Effector CD8-positive, alpha-beta T cell (primary cell): ENCODE measurements around the gene ACP4.
"Not testable (repeated sequence)": the region's sequence is repeated elsewhere in the genome, so short reads cannot be mapped to it uniquely, and the experiment has no call there.

ENCODE experiments used
- DNase-seq: peaks from one replicate; lab custom pipeline; 2025; lab: John Stamatoyannopoulos, UW

ACP4 gene

DNA sequence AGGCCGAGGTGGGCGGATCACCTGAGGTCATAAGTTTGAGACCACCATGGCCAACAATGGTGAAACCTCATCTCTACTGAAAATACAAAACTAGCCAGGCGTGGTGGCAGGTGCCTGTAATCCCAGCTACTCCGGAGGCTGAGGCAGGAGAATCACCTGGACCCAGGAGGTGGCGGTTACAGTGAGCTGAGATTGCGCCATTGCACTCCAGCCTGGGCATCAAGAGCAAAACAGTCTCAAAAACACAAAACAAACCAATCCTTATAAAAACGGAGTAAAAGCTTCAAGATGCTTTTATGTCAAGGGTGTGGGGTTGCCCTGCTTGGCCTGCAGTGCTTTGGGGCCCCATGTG, 7.2 kb downstream of the ACP4 start:
- DNase-seq, result no peak

- DNase-seq, result no peak
These were observed 7.8 kb downstream of the ACP4 start for GRCh38 chr19:50797781-50798658.

DNA sequence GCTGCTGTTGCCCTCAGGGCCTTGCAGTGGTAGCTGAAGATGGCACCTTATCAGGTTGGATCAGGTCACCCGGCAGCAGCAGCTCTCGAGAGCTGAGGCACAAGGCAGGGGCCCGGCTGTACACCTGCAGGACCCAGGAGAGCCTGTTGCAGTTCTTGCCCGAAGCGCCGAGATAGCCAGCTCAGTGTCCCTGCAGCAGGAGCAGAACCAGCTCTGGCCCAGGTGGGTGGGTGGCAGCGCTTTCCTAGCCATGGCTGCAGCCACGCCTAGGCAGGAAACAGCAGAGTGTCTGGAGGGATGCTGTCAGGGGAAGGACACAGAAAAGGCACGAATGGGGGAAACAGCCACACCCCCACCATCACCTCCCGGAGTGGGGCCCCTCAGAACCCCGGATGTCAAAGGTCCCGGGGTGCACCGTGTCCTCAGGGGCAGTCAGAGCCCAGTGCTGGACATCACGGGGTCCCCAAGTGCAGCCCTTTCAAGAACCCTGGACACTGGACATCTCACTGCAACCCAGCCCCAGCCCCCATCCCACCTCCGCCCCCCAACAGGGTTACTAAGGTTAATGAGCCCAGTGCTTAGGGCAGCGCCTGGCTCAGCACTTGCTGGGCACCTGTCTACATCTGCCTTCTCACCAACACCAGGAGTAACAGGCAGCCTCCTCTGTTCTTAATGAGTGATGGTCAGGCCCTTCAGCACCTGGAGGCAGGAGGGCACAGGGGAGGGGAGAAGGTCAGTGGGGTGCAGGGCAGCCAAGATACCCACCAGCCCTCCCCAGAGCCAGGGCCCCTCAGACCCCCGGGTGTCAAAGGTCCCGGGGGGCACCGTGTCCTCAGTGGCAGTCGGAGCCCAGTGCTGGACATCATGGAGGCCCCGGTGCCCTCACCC, 8.7 kb downstream of the ACP4 start:
- no peak for DNase-seq

- DNase-seq, result no peak
These were observed 9.3 kb downstream of the ACP4 start for GRCh38 chr19:50799547-50799851.

DNA sequence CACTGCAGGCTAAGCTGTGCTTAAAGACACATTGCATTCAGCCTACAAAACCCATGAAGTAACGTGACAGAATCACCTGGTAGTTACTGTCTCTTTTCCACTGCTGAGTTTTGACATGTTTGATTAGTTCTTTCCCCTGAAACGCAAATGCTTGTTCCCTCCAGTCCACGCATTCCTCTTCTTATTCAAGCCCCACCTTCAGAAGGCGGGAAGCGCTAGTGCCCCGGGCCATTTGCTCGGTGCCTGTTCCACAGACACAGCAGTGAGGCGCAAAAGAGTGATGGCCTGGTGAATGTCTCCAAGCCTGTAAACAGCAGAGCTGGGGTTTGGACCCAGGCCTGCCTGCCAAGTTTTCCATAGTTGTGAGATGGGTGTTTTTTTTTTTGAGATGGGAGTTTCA, 10.9 kb downstream of the ACP4 start:
- no peak for DNase-seq

- DNase-seq, result no peak
These were observed 13.6 kb downstream of the ACP4 start for GRCh38 chr19:50803633-50804419.

DNA sequence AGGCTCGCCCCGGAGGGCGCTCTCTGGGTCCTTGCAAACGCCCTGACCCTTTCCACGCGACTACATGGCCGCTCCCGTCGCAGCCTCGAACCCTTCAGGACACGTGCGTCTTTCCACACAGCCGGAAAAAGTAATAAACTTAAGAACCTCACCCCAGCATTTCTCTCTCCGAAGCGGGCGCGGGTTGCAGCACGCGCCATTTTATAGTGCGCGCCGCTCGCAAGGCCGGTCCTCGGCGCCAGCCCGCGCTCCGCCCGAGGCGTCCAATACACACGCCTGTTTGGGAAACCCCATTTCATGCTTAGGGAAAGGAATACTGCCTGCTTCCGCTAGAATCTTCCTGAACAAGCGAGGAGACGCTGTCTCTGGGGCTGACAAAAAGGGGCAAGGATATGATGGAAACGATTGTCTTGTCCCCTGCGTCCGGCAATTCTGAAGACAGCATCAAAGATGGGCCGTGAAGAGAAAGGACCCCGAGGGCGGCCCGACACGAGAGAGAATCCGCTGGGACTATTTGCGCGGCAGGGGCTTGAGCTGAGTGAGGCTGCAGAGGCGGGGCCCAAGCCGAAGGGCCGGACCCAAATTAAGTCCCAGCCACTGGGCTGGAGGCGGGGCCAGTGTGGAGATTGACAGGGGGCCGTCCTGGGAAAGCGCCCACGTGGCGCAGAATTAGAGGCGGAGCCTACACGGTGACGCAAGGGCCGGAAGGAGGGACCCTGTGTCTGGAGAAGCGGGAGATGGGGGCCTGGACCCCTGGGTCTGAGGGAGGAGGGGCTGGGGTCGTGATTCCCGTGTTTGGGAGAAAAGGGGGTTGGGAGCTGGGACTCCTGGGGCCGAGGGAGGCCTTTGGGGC, 14.4 kb downstream of the ACP4 start:
- DNase-seq, result peak; percentile 96

DNA sequence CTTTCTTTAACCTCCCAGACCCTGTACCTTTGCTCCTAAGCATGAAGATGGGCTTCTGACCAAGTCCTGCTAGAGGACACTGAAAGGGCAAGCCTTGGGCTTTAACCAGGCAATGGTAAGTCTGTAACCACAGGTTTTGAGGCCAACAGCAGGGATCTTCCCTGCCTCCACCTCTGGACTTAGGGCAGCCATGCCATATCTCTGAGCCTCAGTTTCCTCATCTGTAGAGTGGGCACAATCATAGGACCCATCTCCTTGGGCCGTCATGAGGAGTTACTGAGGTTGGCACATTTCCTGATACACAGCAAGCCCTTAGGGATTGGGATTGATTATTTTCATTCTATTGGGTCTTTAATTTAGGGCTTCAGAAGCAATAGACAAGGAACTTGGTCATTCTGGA, 18.6 kb downstream of the ACP4 start:
- no peak for DNase-seq

DNA sequence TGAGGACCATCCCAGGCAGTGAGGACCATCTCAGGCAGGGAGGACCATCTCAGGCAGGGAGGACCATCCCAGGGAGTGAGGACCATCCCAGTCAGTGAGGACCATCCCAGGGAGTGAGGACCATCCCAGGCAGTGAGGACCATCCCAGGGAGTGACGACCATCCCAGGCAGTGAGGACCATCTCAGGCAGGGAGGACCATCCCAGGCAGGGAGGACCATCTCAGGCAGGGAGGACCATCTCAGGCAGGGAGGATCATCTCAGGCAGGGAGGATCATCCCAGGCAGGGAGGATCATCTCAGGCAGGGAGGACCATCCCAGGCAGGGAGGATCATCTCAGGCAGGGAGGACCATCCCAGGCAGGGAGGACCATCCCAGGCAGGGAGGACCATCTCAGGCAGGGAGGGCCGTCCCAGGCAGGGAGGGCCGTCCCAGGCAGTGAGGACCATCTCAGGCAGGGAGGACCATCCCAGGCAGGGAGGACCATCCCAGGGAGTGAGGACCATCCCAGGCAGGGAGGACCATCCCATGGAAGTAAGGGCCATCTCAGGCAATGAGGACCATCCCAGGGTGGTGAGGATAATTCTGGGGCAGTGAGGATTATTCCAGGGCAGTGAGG, 21.5 kb downstream of the ACP4 start:
- DNase-seq, result not testable (repeated sequence)

- DNase-seq, result no peak
These were observed 22.3 kb downstream of the ACP4 start for GRCh38 chr19:50812474-50812873.

DNA sequence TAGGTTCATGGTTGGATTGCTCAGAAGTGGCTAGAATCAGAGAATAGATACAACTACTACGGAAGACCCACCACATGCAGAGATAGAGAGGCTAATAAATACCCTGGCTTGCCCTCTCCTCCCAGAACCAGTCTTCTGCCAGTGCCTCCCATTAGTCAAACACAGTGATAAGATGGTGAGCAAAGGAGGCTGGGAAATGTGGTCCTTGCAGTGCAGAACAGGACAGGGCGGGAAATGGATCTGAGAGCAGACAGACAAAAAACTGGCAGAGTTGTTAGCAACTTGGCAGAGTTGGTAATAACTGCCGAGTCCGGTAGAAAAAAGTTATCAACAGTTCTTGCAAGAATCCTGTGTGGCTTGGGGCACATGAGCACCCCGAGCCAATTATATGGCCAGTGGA, 24.7 kb downstream of the ACP4 start:
- no peak for DNase-seq

DNA sequence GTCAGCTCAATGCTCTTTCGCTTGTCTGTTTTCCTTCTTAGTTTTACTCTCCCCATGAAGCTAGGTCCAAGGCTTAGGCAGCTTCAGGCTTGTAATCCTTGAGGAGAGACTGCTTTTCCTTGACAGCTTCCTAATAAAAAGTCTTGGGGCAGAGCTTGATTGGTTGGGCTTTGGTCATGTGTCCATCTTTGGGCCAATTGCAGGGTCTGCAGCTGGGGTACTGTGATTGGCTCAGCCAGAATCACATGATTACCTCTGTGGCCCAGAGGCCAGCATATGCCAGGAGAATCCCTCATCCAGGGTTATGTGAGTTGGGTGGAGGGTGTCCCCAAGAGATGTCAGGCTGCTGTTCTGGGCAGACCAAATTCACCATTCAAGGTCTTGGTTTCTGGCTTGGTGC, 25.2 kb downstream of the ACP4 start:
- DNase-seq, result no peak

DNA sequence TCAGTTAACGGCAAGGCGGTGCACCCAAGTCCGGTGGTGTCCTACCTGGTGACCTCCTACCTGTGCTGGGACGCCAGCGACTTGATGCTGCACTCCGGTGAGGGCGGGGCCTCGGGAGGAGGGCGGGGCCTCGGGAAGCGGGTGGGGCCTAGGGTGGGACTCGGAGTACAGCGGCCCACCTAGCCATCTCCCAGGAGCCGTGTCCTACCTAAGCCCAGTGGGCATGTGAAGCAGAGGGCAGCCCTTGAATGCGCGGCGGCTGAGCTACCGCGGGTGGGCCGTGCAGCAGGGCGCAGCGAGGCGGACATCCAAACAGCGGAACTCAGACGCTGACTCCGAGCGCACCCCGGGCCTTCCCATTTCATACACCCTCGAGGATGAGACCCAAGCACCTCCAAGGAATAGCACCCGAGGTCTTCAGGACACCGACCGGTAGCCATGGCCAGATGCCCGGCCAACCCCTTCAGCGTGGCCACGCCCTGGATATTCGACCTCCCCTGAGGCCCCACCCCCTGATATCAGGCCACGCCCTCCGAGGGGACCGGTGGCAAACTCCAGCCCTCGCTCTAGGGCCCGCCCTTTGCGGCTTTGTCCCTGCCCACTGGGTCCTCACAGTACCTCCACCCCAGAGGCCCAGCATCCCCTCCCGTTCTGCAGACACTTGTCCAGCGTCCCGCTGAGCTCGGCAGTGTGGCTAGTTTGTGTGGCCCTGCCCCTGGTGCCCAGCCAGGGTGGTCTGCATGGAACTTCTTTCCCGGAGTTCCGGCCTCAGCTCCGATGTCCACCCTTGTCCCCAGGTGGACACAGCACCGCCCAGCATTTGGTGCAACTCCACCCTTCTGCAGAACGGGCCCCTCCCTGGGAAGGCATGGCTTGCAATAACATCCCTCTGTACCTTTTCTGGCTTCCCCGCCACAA, 28.0 kb downstream of the ACP4 start:
- no peak for DNase-seq

GRCh38 chr19:50818859-50819472, 28.8 kb downstream of the ACP4 start:
- no peak for DNase-seq

GRCh38 chr19:50819636-50820035, 29.4 kb downstream of the ACP4 start:
- DNase-seq, result no peak

- no peak for DNase-seq
These were observed 29.9 kb downstream of the ACP4 start for GRCh38 chr19:50820086-50820485.

GRCh38 chr19:50820549-50821247, 30.5 kb downstream of the ACP4 start:
- no peak for DNase-seq

- DNase-seq, result no peak
These were observed 31.0 kb downstream of the ACP4 start for GRCh38 chr19:50821248-50821612.

- no peak for DNase-seq
These were observed 31.4 kb downstream of the ACP4 start for GRCh38 chr19:50821622-50822021.
